Ramos (cell line): ENCODE results near the gene PHF12.

Source experiments
- in situ Hi-C: fragments of 300-500 bp; cut with MboI; formaldehyde crosslinking; loops from one replicate; pipeline ENCODE4 v1.14.3; 2022; ENCODE audit warnings: low sequenced_read_pairs; ENCODE audit not compliant: unreplicated experiment

PHF12 gene

GRCh38 chr17:28951428-28951990, at the start of gene PHF12:
TSS of gene PHF12 (minus strand) at chr17:28951518. CDS start at chr17:28950960, 558 bp downstream.
- in situ Hi-C loops, result no loop called here

- in situ Hi-C loops, result no loop called here
These were observed 49.7 kb upstream of the PHF12 start for GRCh38 chr17:29000973-29001372.

- in situ Hi-C loops, result no loop called here
These were observed 47.9 kb upstream of the PHF12 start for GRCh38 chr17:28999206-28999605.

- in situ Hi-C loops, result no loop called here
These were observed 46.5 kb upstream of the PHF12 start for GRCh38 chr17:28997806-28998205.

- in situ Hi-C loops, result no loop called here
These were observed 45.3 kb upstream of the PHF12 start for GRCh38 chr17:28996554-28997096.

- in situ Hi-C loops, result no loop called here
These were observed 42.5 kb upstream of the PHF12 start for GRCh38 chr17:28993645-28994426.

GRCh38 chr17:28992625-28993600, 41.6 kb upstream of the PHF12 start:
- in situ Hi-C loops, result no loop called here

GRCh38 chr17:28992185-28992584, 40.9 kb upstream of the PHF12 start:
- in situ Hi-C loops, result no loop called here

- in situ Hi-C loops, result no loop called here
These were observed 40.5 kb upstream of the PHF12 start for GRCh38 chr17:28991779-28992178.

GRCh38 chr17:28989028-28989427, 37.7 kb upstream of the PHF12 start:
- in situ Hi-C loops, result no loop called here

GRCh38 chr17:28988475-28988874, 37.2 kb upstream of the PHF12 start:
- in situ Hi-C loops, result no loop called here

GRCh38 chr17:28986714-28987655, 35.7 kb upstream of the PHF12 start:
- in situ Hi-C loops, result no loop called here

GRCh38 chr17:28985950-28986713, 34.8 kb upstream of the PHF12 start:
- in situ Hi-C loops, result no loop called here

- in situ Hi-C loops, result no loop called here
These were observed 32.2 kb upstream of the PHF12 start for GRCh38 chr17:28983286-28984230.

- in situ Hi-C loops, result no loop called here
These were observed 30.9 kb upstream of the PHF12 start for GRCh38 chr17:28982131-28982793.

GRCh38 chr17:28978356-28978964, 27.1 kb upstream of the PHF12 start:
- in situ Hi-C loops, result no loop called here
